Measurements from ENCODE around the gene NEK10.
A peak's percentile ranks its signal among the peaks of the same experiment; 100 is the strongest.
"Not testable (repeated sequence)": the region's sequence is repeated elsewhere in the genome, so short reads cannot be mapped to it uniquely, and the experiment has no call there.

Gene NEK10

GRCh38 chr3:27312044-27312668 lies 57.0 kb downstream of the NEK10 start:
- DNase-seq: peak; percentile 58

GRCh38 chr3:27311400-27311799 lies 57.8 kb downstream of the NEK10 start:
- DNase-seq: peak; percentile 90

DNA sequence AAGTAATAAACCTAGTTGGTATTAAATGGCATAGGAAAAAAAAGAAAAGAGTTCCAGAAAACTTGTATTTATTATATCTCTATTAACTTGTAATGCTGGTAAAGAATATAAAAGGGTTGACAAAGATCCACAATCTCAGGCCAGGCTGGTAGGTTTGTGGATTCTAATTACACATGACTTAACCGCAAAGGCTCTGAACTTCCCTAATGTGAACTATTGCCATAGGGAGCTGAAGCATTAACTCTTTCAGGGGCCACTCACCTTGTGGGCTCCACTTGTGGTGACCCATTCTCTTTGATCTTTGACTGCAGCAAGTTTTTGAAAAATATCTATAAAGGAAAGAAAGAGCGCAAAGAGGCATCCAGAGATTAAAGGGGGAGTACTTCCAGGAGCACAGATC lies 58.5 kb downstream of the NEK10 start:
- DNase-seq: no peak

DNA sequence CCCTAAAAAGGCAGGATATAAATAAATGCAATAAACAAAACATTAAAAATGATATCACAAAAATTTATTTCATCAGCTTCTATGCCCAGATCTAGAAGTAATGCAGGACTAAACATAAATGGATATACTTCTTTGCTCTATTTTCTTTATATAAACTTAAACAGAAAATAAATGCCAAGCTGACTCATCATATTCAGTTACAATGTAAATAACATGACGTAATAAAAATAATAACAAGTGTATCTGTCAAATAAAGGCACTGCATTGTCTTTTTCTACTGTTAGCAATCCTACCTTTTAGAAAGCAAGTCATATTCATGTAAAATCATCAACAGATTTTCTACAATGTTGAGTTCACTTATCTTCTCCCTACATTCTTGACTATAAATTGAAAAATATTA lies 61.6 kb downstream of the NEK10 start:
- DNase-seq: no peak

- no peak for DNase-seq
Observed at GRCh38 chr3:27302891-27303290, 66.3 kb downstream of the NEK10 start.

- not testable (repeated sequence) for DNase-seq
Observed at GRCh38 chr3:27298981-27299380, 70.2 kb downstream of the NEK10 start.

GRCh38 chr3:27293939-27294338 lies 75.2 kb downstream of the NEK10 start:
- DNase-seq: no peak

GRCh38 chr3:27290760-27291159 lies 78.4 kb downstream of the NEK10 start:
- DNase-seq: no peak

DNA sequence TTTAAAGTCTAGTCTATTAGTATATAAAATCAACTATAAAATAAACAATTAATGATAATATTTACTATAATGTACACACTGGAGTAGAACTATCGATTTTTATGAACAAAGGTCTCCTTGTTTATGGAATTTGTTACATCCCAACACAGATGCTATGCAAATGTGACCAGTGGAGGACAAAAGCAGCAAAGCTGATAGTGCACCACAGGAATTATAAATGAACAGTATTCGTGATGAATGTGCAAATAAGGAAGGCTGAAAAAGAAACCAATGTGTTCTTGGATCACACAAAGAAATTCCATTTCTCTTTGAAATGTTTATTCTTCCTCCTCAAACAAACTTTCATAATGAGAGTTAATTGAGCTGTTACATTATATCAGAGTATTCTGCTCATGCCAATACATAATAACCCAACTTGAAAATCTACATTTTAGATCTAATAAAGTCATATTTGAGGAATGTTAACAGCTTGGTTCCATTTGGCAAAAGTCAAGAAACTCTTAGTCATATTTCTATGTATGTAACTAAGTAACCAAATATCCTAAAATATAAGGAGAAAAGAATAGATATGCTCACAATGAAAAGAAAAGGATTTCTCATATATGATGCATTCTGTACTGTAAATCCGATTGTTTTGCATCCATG lies 79.3 kb downstream of the NEK10 start:
- DNase-seq: no peak

DNA sequence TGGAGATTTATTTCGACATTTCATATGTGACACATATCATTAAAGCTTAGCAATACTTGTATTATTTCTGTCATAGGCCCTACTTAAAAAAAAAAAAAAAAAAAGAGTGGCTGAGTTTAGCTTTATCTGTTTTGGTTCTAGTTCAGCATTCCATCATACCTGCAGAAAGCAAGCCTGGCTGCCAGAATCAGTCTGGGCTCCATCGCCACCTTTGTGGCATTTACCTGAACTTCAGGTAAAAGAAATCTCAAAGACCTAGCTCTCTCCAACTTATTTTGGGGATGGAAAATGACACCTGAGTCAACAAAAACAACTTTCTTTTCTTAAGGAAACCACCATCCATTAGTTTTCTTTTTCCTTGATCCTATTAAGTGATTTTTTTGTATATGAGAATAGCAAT lies 82.1 kb downstream of the NEK10 start:
- no peak for DNase-seq

GRCh38 chr3:27286467-27286866 lies 82.7 kb downstream of the NEK10 start:
- DNase-seq: not testable (repeated sequence)

DNA sequence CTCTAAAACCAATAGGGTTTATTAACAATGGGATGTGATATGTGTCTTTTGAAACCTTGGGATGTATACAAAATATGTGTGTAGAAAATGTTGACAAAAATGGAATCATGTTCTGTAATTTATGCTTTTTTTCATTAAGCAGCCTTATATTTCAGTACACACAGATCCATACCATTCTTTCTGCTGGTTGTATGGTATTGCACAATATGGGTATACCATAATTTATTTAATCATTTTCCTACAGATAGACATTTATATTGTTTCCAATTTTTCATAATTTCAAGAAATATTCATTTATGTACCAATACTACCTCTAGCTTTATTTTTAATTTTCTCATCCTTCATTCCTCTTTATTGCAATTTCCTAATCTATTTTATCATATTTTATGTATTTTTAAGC lies 83.5 kb downstream of the NEK10 start:
- no peak for DNase-seq

- no peak for DNase-seq
Observed at GRCh38 chr3:27281671-27282150, 87.5 kb downstream of the NEK10 start.

DNA sequence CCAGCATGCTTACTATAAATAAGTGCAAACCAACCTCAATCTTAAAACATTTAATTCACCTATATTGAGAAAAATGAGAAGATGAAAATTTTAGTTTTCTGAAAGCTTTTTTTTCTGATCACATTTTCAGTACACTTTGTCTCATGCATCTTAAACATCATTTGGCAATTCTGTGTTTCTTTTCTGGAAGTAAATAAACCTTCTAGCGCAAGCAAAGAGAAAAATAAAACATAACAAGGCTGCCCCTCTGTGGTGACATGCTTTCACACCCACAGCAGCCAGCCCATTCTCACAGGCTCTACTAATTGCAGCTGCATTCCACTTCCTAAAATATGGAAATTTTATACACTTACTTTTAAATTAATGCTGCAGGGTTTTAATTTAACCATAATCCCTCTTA lies 90.1 kb downstream of the NEK10 start:
- no peak for DNase-seq

DNA sequence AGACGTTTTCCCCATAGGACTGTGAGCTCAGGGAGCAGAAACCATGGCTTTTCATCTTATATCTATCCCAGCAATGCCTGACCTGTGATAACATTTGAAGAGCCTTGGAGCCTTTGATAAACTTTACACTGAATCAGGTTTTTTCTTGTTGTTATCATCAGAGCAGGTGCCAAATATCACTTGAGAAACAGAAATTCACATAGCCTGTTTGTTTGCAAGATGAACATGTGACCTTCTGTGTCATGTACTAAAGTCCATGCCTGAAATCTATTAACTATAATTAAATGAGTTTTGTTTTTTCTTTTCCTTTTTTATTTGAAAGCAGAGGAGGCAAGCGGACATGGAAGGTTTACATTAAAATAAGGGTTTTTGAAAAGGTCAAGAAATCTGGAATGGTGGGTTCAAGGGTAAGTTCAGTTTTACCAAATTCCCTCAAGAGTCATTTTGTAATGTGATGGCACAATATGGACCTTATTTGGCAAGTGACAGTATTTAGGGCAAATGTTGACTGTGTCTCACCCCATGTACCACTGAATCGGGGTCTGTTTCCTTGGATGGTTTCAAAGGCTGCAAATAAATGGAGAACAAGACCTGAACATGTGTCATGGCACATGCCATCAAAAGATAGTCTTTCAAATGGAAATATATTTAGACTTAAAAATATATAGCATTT lies 90.7 kb downstream of the NEK10 start:
- no peak for DNase-seq

DNA sequence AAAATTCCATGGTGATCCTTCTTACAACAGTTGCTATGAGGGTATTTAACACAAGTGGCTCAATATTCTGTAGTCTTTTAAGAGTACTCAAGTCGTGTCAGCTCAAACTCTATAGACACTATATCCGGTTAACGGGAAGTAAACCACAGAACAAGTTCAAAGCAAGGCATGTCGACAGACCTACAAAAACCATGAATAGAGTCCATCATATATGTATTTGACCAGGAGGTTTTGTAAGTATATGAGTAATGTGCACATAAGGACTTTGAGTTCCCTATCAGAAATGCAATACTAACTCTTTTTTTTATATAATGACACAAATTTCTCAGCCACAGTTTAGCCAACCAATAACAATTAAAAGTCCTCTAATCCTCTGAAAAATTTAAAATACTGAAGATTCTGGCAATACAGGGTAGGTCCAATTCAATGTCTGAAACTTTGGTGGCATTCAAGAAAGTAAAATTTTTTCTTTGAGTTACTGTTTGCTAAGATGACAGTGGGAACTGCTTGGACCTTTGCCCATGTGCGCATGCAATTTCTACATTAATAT lies 93.7 kb downstream of the NEK10 start:
- no peak for DNase-seq

- no peak for DNase-seq
Observed at GRCh38 chr3:27271890-27272289, 97.3 kb downstream of the NEK10 start.

GRCh38 chr3:27254896-27255295 lies 114.3 kb downstream of the NEK10 start:
- no peak for DNase-seq

GRCh38 chr3:27253831-27254230 lies 115.4 kb downstream of the NEK10 start:
- DNase-seq: peak; percentile 39

DNA sequence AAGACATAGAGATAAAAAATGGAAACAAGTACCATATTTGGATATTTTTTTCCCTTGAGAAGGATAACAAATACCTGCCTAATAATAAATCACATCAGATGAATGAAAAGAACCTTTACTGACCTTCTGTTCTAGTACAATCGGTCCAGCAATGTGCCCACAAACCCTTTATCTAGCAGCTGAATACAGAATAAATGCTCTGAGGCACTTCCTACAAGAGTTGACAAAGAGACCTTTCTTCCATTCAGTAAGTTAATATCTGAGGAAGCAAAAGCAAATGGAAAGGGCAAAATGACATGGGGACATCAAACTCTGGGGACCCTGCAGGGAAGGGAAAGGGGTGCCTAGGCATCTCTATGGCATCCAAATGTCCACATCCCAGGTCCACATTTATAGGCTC lies 115.8 kb downstream of the NEK10 start:
- DNase-seq: no peak

DNA sequence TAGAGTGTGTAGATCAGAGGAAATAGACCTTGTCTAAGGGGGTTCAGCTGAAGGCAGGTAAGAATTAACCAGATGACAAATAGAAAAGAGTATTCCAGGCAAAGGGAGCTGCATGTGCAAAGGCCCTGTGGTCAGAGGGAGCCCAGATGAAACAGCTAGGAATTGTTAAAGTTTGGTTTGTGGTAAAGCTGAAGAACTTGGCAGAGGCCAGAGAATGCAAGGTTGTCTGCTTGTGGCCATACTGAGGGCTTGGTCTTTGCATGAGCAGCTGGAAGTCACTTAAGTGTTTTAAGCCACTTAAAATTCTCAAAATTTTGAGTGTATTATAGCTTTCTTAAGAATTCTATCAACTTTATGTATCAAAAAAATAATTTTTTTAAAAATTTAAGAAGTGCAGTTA lies 116.5 kb downstream of the NEK10 start:
- DNase-seq: no peak

GRCh38 chr3:27244374-27244773 lies 124.8 kb downstream of the NEK10 start:
- DNase-seq: no peak

GRCh38 chr3:27239951-27240350 lies 129.2 kb downstream of the NEK10 start:
- DNase-seq: no peak

DNA sequence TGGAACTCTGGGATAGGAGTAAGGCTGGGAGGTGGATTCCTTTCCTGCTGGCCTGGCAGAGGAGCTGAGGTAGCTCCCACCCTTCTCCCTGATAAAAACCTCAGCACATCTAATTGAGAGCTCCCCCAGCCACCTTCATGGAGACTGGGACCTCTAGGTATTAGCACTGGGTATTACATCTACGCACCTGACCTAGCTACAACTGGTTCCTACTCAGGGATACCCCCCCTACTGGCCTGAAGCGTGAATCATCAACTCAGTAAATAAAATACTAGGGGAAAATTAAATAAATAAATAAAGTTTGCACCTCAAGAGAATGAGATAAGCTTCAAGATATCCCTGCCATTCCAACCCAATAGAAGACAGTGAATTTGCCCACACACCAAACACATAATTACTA lies 140.4 kb downstream of the NEK10 start:
- no peak for DNase-seq

Data from NCI-H226 (cell line).